Measurements from ENCODE around the gene DCDC2.
"Not testable (repeated sequence)": the region's sequence is repeated elsewhere in the genome, so short reads cannot be mapped to it uniquely, and the experiment has no call there.

The DCDC2 gene

GRCh38 chr6:24240943-24241342 lies 116.9 kb downstream of the DCDC2 start:
- DNase-seq (ENCODE audit: low read depth): no peak
- no peak overlapping the region for H3K4me3 ChIP-seq (ENCODE audit: low read length)
- no peak for TF ChIP-seq CTCF (conservative IDR thresholded peaks at IDR 0.05; ENCODE audit: low read depth, low read length)

GRCh38 chr6:24240380-24240928 lies 117.4 kb downstream of the DCDC2 start:
- no peak for TF ChIP-seq CTCF (conservative IDR thresholded peaks at IDR 0.05; ENCODE audit: low read depth, low read length)
- H3K4me3 ChIP-seq (ENCODE audit: low read length): no peak overlapping the region
- DNase-seq (ENCODE audit: low read depth): no peak

GRCh38 chr6:24238700-24239099 lies 119.2 kb downstream of the DCDC2 start:
- no peak for DNase-seq (ENCODE audit: low read depth)
- TF ChIP-seq CTCF (conservative IDR thresholded peaks at IDR 0.05; ENCODE audit: low read depth, low read length): no peak
- no peak overlapping the region for H3K4me3 ChIP-seq (ENCODE audit: low read length)

- not testable (repeated sequence) for DNase-seq (ENCODE audit: low read depth); H3K4me3 ChIP-seq (ENCODE audit: low read length)
Measured at GRCh38 chr6:24236779-24237178, 121.1 kb downstream of the DCDC2 start.

- no peak overlapping the region for H3K4me3 ChIP-seq (ENCODE audit: low read length)
- no peak for TF ChIP-seq CTCF (conservative IDR thresholded peaks at IDR 0.05; ENCODE audit: low read depth, low read length)
- DNase-seq (ENCODE audit: low read depth): no peak
Measured at GRCh38 chr6:24233813-24234442, 123.9 kb downstream of the DCDC2 start.

GRCh38 chr6:24231438-24231977 lies 126.4 kb downstream of the DCDC2 start:
- TF ChIP-seq CTCF (conservative IDR thresholded peaks at IDR 0.05; ENCODE audit: low read depth, low read length): no peak
- DNase-seq (ENCODE audit: low read depth): no peak
- no peak overlapping the region for H3K4me3 ChIP-seq (ENCODE audit: low read length)

GRCh38 chr6:24229696-24230405 lies 128.0 kb downstream of the DCDC2 start:
- TF ChIP-seq CTCF (conservative IDR thresholded peaks at IDR 0.05; ENCODE audit: low read depth, low read length): no peak
- no peak overlapping the region for H3K4me3 ChIP-seq (ENCODE audit: low read length)
- no peak for DNase-seq (ENCODE audit: low read depth)
